Measurements from ENCODE around the gene CTNNA2. TPM values are rescaled to one million over a fixed set of nuclear protein-coding genes. Genes with fewer than 3 reads are reported as not detected.

Gene CTNNA2
- total RNA-seq, 1 experiment from 2014 or later: 5.5 TPM

DNA sequence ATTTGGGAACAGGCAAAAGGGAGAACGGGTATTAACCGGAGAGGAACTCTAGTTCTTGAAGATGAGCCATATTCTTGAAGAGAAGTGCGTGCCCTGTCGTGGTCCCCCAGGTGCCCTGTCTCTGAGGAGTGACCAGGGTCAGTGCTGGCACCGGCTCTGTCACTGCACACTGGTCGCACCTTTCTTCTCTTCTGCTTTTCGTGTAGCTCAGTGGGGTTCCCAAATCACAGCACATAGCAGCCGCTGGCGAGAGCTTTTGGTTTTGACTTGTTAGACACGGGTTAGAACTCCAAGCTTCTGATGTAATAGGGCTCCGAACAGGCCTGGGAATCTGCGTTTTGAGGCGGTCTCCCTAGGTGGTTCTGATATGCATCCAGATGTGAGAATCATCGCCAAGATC is 810.1 kb downstream of the CTNNA2 start:
- no peak overlapping the region for H2AFZ ChIP-seq (ENCODE audit: low read length)
- no peak overlapping the region for H3K4ac ChIP-seq (ENCODE audit: low read depth, low read length)
- Mint-ChIP-seq H3K4me1 (peaks cover 15 to 33% of the 10 kb centered on the region in 2 experiments), H3K4me3 (no peak overlapping the region; a peak in 1 of 5 replicates), H3K27me3 (ENCODE audit: low read depth) (peaks cover 10% of the 10 kb centered on the region), H3K9me3 (no peaks in the 10 kb centered on the region), H3K27ac (no peak overlapping the region; a peak in 1 of 7 replicates), H3K36me3 (ENCODE audit: insufficient read depth in 1 of 3, low read depth in 3 of 3) (no peaks in the 10 kb centered on the region)
- TF ChIP-seq CTCF (conservative IDR thresholded peaks at IDR 0.05): no peak
- H2BK120ac ChIP-seq (ENCODE audit: low read depth, low read length, poor library complexity, severe bottlenecking): no peak overlapping the region
- no peak overlapping the region for H2BK15ac ChIP-seq (ENCODE audit: low read depth, low read length)
- no peak overlapping the region for H2AK5ac ChIP-seq (ENCODE audit: insufficient read length, low read length)
- H3K79me1 ChIP-seq (ENCODE audit: insufficient read depth, low read depth, low read length, poor library complexity, severe bottlenecking): no peaks in the 10 kb centered on the region
- no peaks in the 10 kb centered on the region for H4K20me1 ChIP-seq (ENCODE audit: control insufficient read depth, insufficient read depth, insufficient read length)
- no peak overlapping the region for H3K23ac ChIP-seq (ENCODE audit: insufficient read length, low read depth, low read length)
- no peak overlapping the region for H4K5ac ChIP-seq (ENCODE audit: insufficient read length, low read depth, low read length)
- H3K23me2 ChIP-seq (ENCODE audit: insufficient read length, low read depth, low read length, poor library complexity, severe bottlenecking): no peaks in the 10 kb centered on the region
- no peak overlapping the region for H4K8ac ChIP-seq (replicated peaks; ENCODE audit: insufficient read length, low read depth, low read length)
- H2BK5ac ChIP-seq (ENCODE audit: insufficient read length, low read length): no peak overlapping the region
- no peak overlapping the region for H2BK12ac ChIP-seq (ENCODE audit: insufficient read length, low read depth, low read length)
- no peak overlapping the region for H3K27ac ChIP-seq (ENCODE audit: insufficient read length, low read depth, low read length)
- H3K56ac ChIP-seq (ENCODE audit: insufficient read length, low read depth, low read length): no peak overlapping the region
- DNase-seq: no peak
- no peak overlapping the region for H2BK20ac ChIP-seq (ENCODE audit: low read depth, low read length, poor library complexity, severe bottlenecking)
- no peaks in the 10 kb centered on the region for H3K79me2 ChIP-seq (ENCODE audit: insufficient read depth, low read length)
- no peak overlapping the region for H3T11ph ChIP-seq (ENCODE audit: low read length)
- H3K9me3 ChIP-seq (ENCODE audit: control insufficient read depth, low read depth, low read length): no peaks in the 10 kb centered on the region
- H3K9ac ChIP-seq (ENCODE audit: extremely low read depth, insufficient read length, low read length): no peak overlapping the region
- H3K27me3 ChIP-seq (ENCODE audit: insufficient read depth, low read length): no peaks in the 10 kb centered on the region; the same call in 1 of the 2 replicates
- H3K4me1 ChIP-seq (ENCODE audit: insufficient read depth, low read length): peaks cover 7% of the 10 kb centered on the region; the same call in 1 of the 2 replicates
- H3K4me2 ChIP-seq (ENCODE audit: insufficient read depth, insufficient read length, low read length): peak overlapping the region; percentile 41
- no peak overlapping the region for H3K14ac ChIP-seq (ENCODE audit: insufficient read depth, low read length)
- no peak overlapping the region for H4K91ac ChIP-seq (ENCODE audit: insufficient read length, low read depth, low read length)
- H3K18ac ChIP-seq (ENCODE audit: insufficient read length, low read depth, low read length): no peak overlapping the region
- no CpG with 5 or more reads among the region's 14 CpGs for WGBS (ENCODE audit: extremely low coverage, insufficient read length, low lambda C conversion rate)

Measured in H9 (cell line).